Activated CD8-positive, alpha-beta memory T cell treated with anti-CD3 and anti-CD28 coated beads, Interleukin-2, amount 50 U/mL, for 4 hours (primary cell): ENCODE results near the gene CNMD.

Experiments used
- DNase-seq: peaks from one replicate; pipeline ENCODE4 v3.0.0-alpha.2; 2020

CNMD gene

DNA sequence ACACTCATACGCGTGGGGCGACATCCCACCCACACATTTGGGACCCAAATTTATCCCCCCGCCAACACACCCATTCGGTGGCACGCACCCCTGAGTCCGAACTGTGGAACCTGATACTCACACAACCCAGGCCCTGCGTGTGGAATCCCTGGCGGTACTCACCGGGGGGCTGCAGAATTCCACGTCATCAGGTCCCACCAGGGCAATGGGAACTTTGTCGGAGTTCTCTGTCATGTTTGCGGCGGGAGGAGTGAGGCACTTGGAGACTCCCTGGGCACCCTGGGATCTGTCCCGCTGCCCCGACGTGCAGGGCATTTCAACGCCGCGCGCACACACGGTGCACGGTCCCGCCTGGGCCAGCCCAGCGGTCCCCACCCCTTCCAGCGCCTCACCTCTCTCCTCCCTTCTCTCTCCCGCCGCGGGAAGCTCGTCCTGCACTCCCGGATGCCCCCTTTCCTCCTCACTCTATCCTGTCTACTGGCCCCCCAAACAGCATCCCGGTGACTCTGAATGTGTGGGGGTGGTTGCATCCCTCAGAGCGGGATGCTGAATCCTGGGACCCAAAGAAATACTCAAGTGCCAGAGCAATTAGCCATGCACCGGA, at the start of gene CNMD:
CNMD (minus strand) TSS at position 353 of the 604 bp plus-strand sequence; CDS start at position 234, 119 bp downstream.
- DNase-seq: no peak

DNA sequence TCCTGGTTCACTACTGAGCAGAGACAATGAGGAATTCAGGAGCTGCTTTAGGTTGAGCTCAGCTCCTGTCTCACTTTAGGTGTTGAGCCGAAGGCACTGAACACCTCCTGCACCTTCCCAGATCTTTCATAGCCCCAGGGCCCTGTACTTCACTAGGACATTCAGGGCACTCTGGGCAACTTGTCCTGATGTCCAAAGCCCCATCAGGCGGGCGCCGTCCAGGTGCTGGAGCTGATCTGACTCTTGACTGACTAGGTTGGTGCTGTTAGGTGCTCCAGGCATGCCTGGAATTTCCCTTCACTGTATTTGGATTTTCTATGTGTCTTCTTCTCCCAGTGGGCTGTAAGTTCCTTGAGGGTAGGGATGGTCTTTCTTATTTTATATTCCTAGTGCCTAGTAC, 48.4 kb upstream of the CNMD start:
- DNase-seq: no peak

DNA sequence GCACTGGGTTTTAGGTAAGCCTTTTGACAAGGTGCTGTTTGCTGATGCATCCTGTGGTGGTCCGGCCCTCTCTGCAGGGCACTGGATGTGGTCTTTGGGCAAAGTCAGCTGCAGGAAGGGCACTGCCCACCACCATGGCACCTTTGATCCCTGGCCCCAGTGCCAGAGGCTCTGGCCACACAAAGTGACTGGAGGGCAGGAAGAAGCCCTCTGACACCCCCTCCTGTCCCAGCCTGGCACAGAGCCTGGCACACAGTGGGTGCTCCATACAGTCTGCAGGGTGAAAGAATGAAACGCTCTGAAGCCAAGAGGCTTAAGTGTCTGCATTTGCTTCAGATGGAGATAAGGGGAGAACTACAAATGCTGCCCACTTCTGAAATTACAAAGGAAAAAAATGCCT, 47.6 kb upstream of the CNMD start:
- no peak for DNase-seq

DNA sequence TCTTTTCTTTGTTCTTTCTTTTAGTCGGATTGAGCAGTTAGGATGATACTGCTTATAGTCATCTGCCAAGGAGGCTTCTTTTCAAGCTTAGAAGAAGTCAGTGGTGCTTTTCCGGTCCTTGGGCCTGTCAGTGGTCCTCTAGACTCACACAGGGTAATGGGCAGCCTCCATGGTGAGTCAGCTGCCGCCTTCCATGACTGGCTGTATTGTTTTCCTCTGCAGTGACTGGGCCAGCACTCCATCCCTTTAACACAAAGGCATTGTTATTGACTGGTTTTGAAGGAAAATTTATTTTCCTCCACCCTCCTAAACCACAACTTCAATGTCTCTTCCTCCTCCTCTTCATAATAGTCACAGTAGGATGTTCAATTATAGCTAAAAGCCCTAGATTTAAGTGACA, 47.1 kb upstream of the CNMD start:
- no peak for DNase-seq

DNA sequence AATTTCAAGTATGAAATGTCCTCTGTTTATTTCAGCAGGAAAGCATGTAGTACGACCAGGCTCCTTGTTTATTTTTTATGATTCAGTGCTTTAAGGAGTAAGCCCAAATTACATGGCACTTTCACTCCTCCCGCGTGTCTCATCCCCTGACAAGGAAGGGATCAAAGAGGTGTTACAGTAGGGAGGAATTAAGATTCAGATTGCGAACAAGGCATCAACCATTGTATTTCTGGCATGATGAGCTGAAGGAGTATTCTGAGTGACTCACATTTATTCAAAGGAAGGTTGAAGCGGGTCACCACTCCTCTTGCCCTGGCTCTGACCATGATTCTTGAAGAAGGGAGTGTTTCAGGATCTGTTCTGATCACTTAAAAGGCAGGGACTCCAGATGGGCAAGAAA, 46.1 kb upstream of the CNMD start:
- no peak for DNase-seq

DNA sequence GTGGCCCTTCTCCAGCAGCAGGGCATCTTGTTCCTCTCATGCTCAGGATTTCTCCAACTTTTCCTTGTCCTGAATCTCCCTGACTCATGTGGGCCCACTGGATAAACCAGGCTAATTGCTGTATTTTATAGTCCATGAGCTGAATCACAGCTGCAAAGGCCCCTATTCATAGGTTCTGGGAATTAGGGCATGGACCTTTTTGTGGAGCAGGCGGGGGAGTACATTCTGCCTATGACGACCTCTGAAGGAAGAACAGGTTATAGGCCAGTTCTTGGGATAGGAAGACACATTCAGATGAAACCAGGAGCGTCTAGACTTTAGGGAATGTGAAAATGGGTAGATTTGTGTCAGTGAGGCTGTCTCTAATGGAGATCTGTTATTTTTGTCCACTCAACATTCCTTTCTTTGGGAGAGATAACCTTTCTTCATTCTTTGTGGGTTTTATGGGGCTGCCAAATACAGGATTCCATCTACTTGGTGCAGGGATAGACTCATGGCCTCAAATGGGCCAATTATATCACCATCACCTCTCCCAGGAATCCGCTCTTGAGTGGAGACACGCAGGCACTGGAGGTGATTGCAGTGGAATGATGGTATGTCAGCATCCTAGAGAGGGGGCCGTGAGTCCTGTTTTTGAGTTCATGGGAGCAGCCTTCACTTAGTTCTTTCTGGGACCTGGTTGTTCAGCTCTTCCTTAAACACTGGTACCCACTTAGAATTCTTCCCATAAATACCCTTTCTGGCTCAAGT, 45.1 kb upstream of the CNMD start:
- no peak for DNase-seq

DNA sequence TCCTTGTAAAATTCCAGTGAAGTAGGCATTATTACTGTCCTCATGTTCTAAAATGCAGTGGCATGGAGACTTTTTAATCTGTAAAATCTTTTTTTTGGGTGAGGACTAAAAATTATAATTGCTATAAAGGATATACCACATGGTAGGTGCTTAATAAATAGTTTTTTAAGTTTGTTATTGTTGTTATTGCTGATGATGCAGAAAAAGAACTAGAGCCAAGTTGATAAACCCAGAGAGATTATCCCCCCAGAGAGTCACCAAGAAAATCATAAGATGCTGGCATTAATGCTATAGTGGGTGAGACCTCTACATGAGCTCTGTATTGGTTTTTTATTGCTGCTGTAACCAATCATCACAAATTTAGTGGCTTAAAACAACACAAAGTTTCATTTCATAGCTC, 44.3 kb upstream of the CNMD start:
- DNase-seq: no peak

DNA sequence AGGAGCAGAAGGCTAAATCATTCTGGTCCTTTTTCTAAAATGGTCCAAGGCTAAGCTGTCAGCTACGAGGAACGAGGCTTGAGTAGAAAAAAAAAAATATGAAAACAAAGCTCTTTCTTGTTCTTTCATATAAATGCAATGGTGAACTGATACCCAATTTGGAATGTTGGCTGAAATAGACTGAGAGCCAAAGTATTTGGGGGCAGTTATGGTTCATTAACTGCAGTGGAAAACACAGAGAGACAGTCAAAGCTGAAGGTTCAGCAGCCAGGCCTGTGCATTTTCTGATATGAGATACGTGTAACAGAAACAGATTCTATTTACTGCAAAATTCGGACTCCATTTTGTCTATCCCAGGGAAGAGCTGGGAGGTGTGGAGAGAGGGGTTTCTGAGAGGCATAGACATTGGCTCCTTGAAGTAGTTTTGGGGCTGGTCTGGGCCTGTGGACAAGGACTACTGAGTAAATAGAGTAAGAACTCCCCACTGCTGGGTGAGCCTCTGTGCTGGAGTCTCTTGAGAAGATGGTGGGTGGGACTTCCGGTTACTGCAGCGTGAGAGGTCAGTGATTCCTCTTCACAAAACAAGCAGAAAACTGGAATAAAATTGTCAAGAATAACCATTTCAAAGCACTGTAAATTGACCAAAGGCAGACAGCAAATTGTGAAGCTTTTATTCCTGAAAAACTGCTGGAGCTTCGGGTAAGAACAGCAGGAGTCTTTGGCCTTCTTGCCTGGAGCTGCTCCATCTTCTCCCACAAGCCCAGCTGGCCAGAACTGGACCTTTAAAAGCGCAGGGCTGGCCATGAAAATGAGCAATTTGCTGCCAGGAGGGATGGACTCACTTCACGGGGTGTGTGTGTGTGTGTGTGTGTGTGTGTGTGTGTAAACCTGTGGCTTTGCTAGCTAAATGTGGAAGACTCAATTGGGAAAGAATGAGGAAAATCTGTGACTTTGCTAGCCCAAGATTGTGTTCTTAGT, 43.1 kb upstream of the CNMD start:
- DNase-seq: no peak

DNA sequence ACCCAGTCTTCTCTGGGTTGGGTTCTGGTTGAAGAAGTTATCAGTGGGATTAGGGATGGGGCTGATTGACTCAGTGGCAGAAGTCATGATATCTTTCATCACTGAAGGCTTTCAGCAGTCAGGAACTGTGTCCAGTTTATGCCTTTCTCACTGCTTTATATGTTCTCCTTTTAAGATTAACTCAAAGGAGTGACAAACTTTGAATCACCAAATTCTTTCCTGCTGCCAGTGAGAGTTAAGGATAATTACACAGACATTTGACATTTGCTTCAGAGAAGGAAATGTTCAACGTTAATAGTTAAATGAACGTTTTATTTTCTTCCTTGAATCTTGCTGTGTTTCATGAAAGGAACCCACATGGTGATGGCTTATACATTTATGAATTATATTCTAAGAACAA, 41.0 kb upstream of the CNMD start:
- DNase-seq: no peak

DNA sequence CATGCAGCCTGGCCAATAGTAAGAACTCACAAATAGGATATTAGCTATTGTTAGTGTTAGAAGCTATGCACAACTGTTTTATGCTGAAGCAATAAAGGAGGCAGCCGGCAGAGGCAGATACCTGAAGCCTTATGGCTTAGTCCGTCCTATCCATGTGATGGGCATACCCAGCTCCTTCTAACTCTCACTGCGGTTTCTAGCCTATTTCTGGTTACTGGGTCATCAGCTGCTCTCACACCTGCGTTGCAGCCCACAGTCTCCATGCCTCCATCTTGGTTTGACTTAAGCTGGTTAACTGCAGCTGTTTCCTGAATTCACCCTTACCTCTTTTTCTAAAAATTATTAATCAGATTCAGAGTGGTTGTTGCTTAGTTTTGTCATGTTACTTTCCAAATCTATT, 40.5 kb upstream of the CNMD start:
- DNase-seq: no peak

DNA sequence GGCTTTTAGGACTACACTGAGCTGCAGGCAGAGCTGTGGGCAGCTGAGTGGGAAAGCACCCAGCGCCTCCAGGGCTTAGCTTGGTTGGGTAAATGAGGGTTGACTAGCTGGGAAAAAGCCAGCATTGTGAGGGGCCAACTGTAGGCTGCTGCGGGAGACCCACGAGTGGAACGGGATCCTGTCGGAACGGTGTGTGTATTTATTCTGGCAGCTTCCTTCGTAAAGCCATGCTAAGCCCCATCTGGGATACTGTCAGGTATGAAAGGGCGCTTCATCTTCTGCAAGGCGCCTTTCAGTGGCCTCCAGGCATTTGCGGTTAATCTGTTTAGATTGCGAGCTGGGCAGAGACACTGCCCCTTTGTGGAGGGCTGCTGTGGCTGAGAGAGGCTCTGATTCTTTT, 39.5 kb upstream of the CNMD start:
- DNase-seq: no peak

DNA sequence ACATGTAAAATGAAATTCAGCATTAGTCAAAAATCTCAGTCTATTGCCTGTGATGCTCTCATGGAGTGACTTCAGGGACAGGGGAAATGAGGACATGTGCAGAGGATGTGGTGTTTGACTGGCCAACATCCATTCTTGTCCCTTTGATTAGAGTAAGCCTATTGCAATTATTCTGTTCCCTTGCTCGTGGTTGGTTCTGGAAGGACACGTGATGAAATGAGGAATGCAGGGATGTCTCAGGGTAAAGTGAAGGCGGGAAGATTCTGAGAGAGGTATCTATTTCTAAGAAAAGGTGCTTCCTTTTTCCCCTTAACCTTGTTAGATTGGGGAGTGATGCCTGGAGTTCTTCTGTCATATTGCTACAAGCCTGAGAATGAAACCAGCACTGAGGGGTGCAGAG, 37.1 kb upstream of the CNMD start:
- DNase-seq: no peak

DNA sequence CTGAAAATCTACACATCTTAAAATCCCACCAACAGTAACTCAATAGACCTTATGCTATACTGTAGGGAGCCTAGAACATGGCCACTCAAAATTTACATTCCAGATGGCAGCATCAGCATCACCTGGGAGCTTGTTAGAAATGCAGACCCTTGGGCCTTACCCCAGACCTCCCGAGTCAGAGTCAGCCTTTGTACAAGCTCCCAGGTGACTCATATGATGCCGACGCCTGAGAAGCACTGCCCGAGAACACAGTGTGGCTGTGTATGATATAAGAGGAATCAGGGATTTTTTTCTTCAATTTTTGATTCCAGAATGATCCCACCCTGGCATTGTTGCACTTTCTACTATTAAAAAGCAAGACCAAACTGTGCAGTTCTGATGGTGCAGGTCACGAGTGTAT, 35.9 kb upstream of the CNMD start:
- DNase-seq: no peak

DNA sequence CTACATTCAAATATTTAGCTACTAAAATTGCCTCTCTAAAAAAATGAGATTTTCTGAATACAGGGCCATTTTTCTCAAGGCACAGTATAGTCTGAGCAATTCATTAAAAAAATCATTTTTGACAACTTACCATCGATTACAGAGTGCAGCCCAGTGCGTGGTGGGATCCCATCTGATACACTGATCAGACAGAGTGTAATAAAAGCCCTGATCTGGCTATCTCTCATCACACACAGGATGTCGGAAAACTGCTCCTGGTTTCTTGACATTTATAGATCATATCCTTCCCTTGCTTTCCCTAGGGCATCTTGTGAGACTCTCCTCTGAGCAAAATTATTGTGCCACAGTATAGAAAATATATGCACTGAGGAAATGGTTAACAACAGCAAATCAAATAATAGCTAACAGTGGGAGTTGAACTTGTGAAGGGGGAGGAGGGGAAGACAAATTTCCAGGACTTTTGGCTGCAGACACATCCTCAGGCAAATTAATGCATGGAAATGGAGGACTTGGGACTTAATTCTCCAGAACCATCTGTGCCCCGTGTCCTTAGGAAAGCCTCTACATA, 28.4 kb upstream of the CNMD start:
- no peak for DNase-seq

DNA sequence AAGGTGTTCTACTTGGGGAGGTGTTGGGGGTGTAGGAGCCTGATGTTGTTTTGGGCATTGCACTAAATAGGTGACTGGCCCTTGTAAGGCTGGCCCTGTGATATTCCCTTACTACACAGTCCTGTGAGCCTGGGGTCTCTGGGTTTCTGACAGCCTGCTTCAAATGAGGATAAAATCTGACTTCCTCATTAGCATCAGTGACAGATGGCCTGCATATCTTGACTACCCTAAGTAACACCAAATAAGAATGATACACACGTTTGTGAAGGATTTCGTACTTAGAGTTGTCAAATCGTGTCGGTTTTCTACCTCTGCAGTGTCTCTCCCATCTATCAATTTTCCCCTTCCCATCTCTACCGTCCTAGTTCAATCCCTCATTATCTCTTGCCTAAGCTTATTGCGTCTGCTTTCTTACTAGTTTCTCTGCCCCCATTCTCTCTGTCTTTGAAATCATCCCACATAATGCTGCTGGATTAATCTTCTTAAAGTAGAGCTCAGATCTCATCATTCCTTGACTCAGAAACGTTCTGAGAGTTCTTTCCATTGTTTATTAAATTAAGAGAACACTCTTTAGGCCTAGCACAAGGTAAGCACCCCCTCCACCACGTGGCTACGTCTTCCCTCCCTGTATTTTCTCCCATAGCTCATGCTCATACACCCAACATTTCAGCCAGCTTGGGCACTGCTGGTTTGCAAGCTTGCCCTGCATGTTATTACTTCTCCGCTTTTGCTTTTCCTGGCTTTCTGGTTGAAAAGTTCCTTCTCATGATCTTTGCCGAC, 26.2 kb upstream of the CNMD start:
- no peak for DNase-seq

DNA sequence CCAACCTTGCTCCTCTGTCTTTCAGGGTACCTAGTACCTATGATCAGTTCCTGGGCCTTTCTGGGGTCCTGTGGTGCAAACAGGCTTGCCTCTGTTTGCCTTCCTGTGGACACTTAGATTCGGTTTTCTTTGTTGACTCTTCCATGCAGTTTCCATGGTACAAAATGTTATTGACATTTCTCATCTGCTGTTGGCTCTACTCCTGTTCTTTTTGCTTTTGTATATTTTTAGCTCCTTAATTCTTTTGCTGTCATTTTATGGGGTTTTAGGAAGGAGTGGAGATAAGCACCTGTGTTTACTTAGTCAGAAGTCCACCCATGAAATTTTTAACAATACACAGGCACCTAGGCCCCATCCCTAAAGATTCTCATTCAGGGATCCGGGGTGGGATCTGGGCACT, 20.5 kb upstream of the CNMD start:
- no peak for DNase-seq

DNA sequence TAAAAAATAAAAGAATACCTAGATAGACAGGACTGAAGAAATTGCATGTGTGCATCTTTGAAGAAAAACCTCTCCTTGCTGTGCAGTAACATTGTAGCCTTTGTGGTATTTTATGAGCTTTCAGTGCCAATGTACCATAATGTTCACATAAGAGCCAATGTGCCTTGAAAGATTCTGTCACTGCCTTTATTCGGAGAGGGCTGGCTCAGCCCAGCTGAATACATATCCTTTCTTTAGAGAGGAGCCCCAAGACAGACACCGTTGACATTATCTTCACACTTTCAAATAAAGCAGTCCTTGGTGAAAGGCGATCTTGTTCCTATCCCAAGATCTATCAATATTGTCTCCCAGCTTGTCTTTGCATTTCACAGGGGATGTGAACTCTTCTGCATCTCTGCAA, 18.5 kb upstream of the CNMD start:
- DNase-seq: no peak

DNA sequence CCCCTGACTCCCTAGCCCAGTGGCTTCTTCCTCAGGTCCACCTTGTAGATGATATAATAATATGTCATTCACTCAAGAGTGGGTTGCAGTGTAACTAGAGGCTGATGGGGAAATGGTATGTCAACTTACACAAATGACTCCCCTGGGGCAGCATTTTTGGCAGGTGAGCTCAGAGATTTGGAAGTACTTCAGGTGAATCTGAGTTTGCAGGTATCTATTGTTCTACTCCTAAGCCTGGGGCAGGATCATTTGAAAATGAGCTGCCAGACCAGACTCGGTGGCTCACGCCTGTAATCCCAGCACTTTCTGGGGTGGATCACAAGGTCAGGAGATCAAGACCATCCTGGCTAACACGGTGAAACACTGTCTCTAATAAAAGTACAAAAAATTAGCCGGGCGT, 11.6 kb upstream of the CNMD start:
- no peak for DNase-seq

DNA sequence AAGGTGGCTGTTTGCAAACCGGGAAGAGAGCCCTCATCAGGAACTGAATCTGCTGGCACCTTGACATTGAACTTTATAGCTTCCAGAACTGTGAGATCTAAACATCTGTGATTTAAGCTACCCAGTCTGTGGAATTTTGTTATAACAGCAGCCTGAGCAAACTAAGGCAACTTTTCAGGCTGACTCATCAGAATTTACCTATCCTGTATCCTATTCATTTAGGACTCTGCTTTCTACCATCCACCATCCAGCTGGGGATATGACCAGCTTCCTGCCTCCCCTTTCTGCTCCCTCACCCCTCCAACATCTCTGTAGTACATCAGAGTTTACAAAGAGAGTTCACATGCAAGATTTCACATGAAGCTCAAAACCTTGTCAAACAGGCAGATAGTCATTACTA, 11.1 kb upstream of the CNMD start:
- no peak for DNase-seq

DNA sequence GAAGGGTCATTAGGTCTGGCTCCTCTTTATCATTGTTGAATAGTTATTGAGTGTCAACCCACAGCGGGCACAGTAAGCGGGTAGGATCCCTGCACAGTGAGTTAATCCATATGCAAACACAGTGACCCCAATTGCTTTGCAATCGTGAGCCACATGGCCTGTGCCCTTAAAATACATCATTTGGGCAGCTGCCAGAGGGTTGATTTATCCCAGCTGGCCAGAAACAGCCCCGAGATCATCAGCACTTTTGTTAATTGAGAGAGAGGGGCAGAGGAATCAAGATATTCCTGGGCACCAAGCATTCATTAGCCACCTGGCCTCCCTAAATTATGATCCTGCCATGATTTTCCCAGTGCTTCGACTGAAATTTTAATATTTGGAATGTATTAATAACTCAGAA, 9.8 kb upstream of the CNMD start:
- no peak for DNase-seq

DNA sequence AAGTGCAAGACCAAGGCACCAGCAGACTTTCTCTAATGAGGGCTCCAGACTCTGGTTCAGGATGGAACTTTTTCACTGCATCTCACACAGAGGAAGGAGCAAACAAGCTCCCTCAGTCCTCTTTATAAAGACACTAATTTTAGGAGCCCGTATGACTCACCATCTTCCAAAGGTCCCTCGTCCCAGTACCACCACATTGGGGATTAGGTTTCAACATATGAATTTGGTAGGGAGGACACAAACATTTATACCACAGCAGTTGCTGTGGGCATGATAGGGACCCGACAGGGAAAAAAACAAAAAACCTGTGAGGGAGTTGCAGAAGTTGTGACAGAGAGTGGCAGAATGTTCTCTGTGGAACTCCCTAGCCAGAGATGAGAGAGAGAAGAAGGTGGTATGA, 6.5 kb upstream of the CNMD start:
- no peak for DNase-seq

DNA sequence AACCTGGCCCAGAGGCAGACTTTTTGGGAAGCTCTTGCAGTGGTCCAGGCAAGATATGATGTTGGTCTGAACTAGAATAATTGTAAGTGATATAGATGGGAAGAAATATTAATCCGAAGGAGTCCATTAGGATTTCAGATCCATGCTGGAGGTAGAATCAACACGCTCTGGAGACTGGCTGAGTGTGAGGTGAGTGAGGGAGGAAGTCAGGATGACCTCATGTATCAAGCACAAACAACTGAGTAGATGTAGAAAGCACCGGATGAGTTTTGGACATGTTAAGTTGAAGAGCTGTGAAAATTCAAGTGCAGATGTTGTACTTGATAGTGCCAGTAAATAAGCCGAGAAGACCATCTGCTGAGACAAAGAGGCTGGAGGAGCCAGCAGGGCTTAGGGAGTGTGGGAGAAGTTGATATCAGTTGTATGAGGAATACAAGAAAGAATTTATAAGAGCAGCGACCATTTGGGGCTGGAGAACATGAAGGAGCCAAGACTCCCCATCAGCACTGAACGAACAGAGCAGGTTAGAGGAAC, 5.3 kb upstream of the CNMD start:
- DNase-seq: no peak
